NB4 (cell line): ENCODE results near the gene NXPH4.

Experiments used
- POLR2A ChIP-seq: IDR thresholded peaks from 2 replicates; pipeline ENCODE4 v1.6.1; 2011; ENCODE audit warnings: mild to moderate bottlenecking; ENCODE audit not compliant: insufficient read length; ENCODE audit errors: extremely low read depth
- TF ChIP-seq, protein P1 (sequence below): IDR thresholded peaks from one replicate; pipeline ENCODE4 v1.5.1; 2012; ENCODE audit warnings: low read depth, low read length

DNA sequence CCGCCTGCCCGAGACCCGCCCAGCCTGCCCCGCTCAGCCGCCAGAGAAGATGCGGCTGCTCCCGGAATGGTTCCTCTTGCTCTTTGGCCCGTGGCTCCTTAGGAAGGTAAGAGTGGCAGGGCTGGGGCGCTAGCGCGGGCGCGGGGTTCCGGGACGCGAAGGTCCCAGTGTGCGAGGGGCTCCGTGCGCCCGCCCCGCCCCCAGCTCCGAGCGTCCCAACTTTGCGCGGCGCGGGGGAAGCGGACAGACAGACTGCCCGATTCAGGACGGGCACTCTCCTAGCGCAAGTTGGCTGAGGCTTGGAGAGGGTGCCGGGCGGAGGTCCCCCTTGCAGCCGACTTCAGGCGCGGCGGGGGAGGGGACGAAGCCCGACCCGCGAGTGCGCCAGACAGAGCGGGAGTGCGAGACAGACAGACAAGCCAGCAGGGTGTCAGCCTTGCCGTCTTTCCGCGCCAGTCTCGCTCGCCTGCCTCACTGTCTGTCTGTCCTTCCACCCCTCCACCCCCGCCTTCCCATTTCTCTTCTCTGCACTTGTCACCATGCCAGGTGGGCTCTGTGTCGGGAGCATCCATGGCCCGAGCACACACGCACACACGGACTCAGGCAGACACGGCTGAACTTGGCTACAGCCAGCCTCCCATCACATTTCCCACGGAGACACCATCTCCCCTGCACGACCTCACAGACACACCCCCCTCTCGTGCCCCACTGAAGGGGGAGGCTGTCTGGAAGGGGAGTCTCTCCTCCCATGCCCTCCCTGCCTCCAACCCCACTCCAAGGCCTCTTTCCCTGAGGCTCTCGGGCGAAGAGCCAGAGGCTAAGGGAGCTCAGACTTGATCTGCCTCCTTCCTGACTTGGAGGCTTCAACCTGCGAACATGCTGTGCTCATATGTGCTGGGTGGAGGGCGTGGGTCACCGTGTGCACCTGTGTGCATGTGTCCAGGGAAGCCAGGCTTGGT lies 606 bp downstream of the NXPH4 start:
- TF ChIP-seq, protein P1, sequence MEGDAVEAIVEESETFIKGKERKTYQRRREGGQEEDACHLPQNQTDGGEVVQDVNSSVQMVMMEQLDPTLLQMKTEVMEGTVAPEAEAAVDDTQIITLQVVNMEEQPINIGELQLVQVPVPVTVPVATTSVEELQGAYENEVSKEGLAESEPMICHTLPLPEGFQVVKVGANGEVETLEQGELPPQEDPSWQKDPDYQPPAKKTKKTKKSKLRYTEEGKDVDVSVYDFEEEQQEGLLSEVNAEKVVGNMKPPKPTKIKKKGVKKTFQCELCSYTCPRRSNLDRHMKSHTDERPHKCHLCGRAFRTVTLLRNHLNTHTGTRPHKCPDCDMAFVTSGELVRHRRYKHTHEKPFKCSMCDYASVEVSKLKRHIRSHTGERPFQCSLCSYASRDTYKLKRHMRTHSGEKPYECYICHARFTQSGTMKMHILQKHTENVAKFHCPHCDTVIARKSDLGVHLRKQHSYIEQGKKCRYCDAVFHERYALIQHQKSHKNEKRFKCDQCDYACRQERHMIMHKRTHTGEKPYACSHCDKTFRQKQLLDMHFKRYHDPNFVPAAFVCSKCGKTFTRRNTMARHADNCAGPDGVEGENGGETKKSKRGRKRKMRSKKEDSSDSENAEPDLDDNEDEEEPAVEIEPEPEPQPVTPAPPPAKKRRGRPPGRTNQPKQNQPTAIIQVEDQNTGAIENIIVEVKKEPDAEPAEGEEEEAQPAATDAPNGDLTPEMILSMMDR = no peak
- no peak for TF ChIP-seq POLR2A
